ENCODE results near the gene APBA2. TPM values are rescaled to one million over a fixed set of nuclear protein-coding genes. Genes with fewer than 3 reads are reported as not detected.

Gene APBA2
- total RNA-seq, 2 experiments from 2014 or later = 19.2 to 21.2 TPM

- ChIA-PET POLR2A (no interaction called here), CTCF (no interaction called here)
- Mint-ChIP-seq H3K4me3 (no peak overlapping the region), H3K27me3 (no peaks in the 10 kb centered on the region), H3K36me3 (ENCODE audit: low read depth) (no peaks in the 10 kb centered on the region), H3K9me3 (no peaks in the 10 kb centered on the region), H3K4me1 (peaks cover 20% of the 10 kb centered on the region), H3K27ac (no peak overlapping the region)
- no peak for DNase-seq
Measured at GRCh38 chr15:29048011-29048410, 162.2 kb downstream of the APBA2 start.

GRCh38 chr15:29050870-29051269 is 165.1 kb downstream of the APBA2 start:
- Mint-ChIP-seq H3K27ac (no peak overlapping the region), H3K27me3 (no peaks in the 10 kb centered on the region), H3K36me3 (ENCODE audit: low read depth) (no peaks in the 10 kb centered on the region), H3K9me3 (no peaks in the 10 kb centered on the region), H3K4me3 (no peak overlapping the region), H3K4me1 (peaks cover 14% of the 10 kb centered on the region)
- no peak for DNase-seq
- ChIA-PET POLR2A (no interaction called here), CTCF (interaction anchor here (0.6 to 1.2 kb wide), 2 partner anchors 9 to 28 kb away, joined by 3 to 5 read pairs; no protein-coding TSS in a partner anchor)

GRCh38 chr15:29051422-29051821 is 165.6 kb downstream of the APBA2 start:
- DNase-seq = no peak
- ChIA-PET POLR2A (no interaction called here), CTCF (interaction anchor here (1.2 kb wide), 1 partner anchor 8 kb away, joined by 5 read pairs; no protein-coding TSS in a partner anchor)
- Mint-ChIP-seq H3K36me3 (ENCODE audit: low read depth) (no peaks in the 10 kb centered on the region), H3K4me1 (peaks cover 10% of the 10 kb centered on the region), H3K27me3 (no peaks in the 10 kb centered on the region), H3K9me3 (no peaks in the 10 kb centered on the region), H3K4me3 (no peak overlapping the region), H3K27ac (no peak overlapping the region)

- Mint-ChIP-seq H3K36me3 (ENCODE audit: low read depth) (no peaks in the 10 kb centered on the region), H3K4me1 (peaks cover 10% of the 10 kb centered on the region), H3K4me3 (no peak overlapping the region), H3K27ac (no peak overlapping the region), H3K27me3 (no peaks in the 10 kb centered on the region), H3K9me3 (no peaks in the 10 kb centered on the region)
- no peak for DNase-seq
- CTCF ChIA-PET = interaction anchor here (1.1 kb wide), 1 partner anchor 38 kb away, joined by 3 read pairs; no protein-coding TSS in a partner anchor
- POLR2A ChIA-PET = no interaction called here
Measured at GRCh38 chr15:29053006-29053405, 167.2 kb downstream of the APBA2 start.

- Mint-ChIP-seq H3K27ac (no peak overlapping the region), H3K4me3 (no peak overlapping the region), H3K36me3 (ENCODE audit: low read depth) (no peaks in the 10 kb centered on the region), H3K9me3 (no peaks in the 10 kb centered on the region), H3K27me3 (no peaks in the 10 kb centered on the region), H3K4me1 (peaks cover 10% of the 10 kb centered on the region)
- ChIA-PET CTCF (interaction anchor here (1.1 kb wide), 1 partner anchor 38 kb away, joined by 3 read pairs; no protein-coding TSS in a partner anchor), POLR2A (no interaction called here)
- no peak for DNase-seq
Measured at GRCh38 chr15:29053661-29054131, 167.9 kb downstream of the APBA2 start.

GRCh38 chr15:29054171-29055045 is 168.6 kb downstream of the APBA2 start:
- no peaks in the 10 kb centered on the region for H3K36me3 Mint-ChIP-seq (ENCODE audit: low read depth)
- ChIA-PET CTCF (interaction anchor here (1.1 kb wide), 1 partner anchor 37 kb away, joined by 3 read pairs; no protein-coding TSS in a partner anchor), POLR2A (no interaction called here)
- H3K27ac Mint-ChIP-seq = no peak overlapping the region
- H3K4me3 Mint-ChIP-seq = no peak overlapping the region
- H3K9me3 Mint-ChIP-seq = peaks cover 2% of the 10 kb centered on the region
- no peak for DNase-seq
- no peaks in the 10 kb centered on the region for H3K27me3 Mint-ChIP-seq
- peaks cover 10% of the 10 kb centered on the region for H3K4me1 Mint-ChIP-seq

- no peaks in the 10 kb centered on the region for H3K36me3 Mint-ChIP-seq (ENCODE audit: low read depth)
- H3K4me1 Mint-ChIP-seq = peaks cover 6% of the 10 kb centered on the region
- no peak overlapping the region for H3K4me3 Mint-ChIP-seq
- H3K27me3 Mint-ChIP-seq = no peaks in the 10 kb centered on the region
- H3K9me3 Mint-ChIP-seq = peaks cover 2% of the 10 kb centered on the region
- no peak for DNase-seq
- H3K27ac Mint-ChIP-seq = no peak overlapping the region
- CTCF ChIA-PET = no interaction called here
- POLR2A ChIA-PET = no interaction called here
Measured at GRCh38 chr15:29055876-29056275, 170.1 kb downstream of the APBA2 start.

GRCh38 chr15:29056839-29057450 is 171.2 kb downstream of the APBA2 start:
- Mint-ChIP-seq H3K36me3 (ENCODE audit: low read depth) (no peaks in the 10 kb centered on the region), H3K27me3 (no peaks in the 10 kb centered on the region), H3K9me3 (peaks cover 2% of the 10 kb centered on the region), H3K4me3 (no peak overlapping the region), H3K4me1 (no peaks in the 10 kb centered on the region), H3K27ac (no peak overlapping the region)
- POLR2A ChIA-PET = no interaction called here
- CTCF ChIA-PET = no interaction called here
- DNase-seq = no peak

GRCh38 chr15:29057856-29058255 is 172.1 kb downstream of the APBA2 start:
- DNase-seq = no peak
- no peaks in the 10 kb centered on the region for H3K27me3 Mint-ChIP-seq
- ChIA-PET CTCF (no interaction called here), POLR2A (no interaction called here)
- H3K4me3 Mint-ChIP-seq = no peak overlapping the region
- H3K9me3 Mint-ChIP-seq = peaks cover 2% of the 10 kb centered on the region
- H3K4me1 Mint-ChIP-seq = no peaks in the 10 kb centered on the region
- H3K36me3 Mint-ChIP-seq (ENCODE audit: low read depth) = no peaks in the 10 kb centered on the region
- H3K27ac Mint-ChIP-seq = no peak overlapping the region

- POLR2A ChIA-PET = no interaction called here
Measured at GRCh38 chr15:29058903-29059539, 173.2 kb downstream of the APBA2 start.

GRCh38 chr15:29059871-29060640 is 174.3 kb downstream of the APBA2 start:
- Mint-ChIP-seq H3K36me3 (ENCODE audit: low read depth) (no peaks in the 10 kb centered on the region), H3K27ac (no peak overlapping the region), H3K27me3 (no peaks in the 10 kb centered on the region), H3K9me3 (peaks cover 2% of the 10 kb centered on the region), H3K4me1 (no peaks in the 10 kb centered on the region), H3K4me3 (no peak overlapping the region)
- ChIA-PET POLR2A (no interaction called here), CTCF (interaction anchor here (0.8 kb wide), 1 partner anchor 9 kb away, joined by 5 read pairs; no protein-coding TSS in a partner anchor)
- no peak for DNase-seq

More at GRCh38 chr15:29058903-29059539, 173.2 kb downstream of the APBA2 start:
- Mint-ChIP-seq H3K27me3 (no peaks in the 10 kb centered on the region), H3K36me3 (ENCODE audit: low read depth) (no peaks in the 10 kb centered on the region), H3K9me3 (peaks cover 2% of the 10 kb centered on the region), H3K4me1 (no peaks in the 10 kb centered on the region), H3K27ac (no peak overlapping the region), H3K4me3 (no peak overlapping the region)
- CTCF ChIA-PET = interaction anchor here (0.8 to 0.9 kb wide), 2 partner anchors 8 to 18 kb away, joined by 3 to 5 read pairs; no protein-coding TSS in a partner anchor
- DNase-seq = no peak

- no peaks in the 10 kb centered on the region for H3K27me3 Mint-ChIP-seq
- no peak overlapping the region for H3K4me3 Mint-ChIP-seq
- no peak overlapping the region for H3K27ac Mint-ChIP-seq
- DNase-seq = no peak
- H3K4me1 Mint-ChIP-seq = no peaks in the 10 kb centered on the region
- POLR2A ChIA-PET = no interaction called here
- CTCF ChIA-PET = no interaction called here
- peaks cover 2% of the 10 kb centered on the region for H3K9me3 Mint-ChIP-seq
- no peaks in the 10 kb centered on the region for H3K36me3 Mint-ChIP-seq (ENCODE audit: low read depth)
Measured at GRCh38 chr15:29061746-29062145, 176.0 kb downstream of the APBA2 start.
